ENCODE data around the gene FNDC1. TPM values are rescaled to one million over a fixed set of nuclear protein-coding genes. Genes with fewer than 3 reads are reported as not detected.

FNDC1 gene
- total and polyA plus RNA-seq, 10 of the 15 experiments (the other 5 are each of a cell fraction or from before 2014, with no cell fraction given), result not detected

- TF ChIP-seq ZBTB40 (IDR thresholded peaks at IDR 0.05; ENCODE audit: borderline replicate concordance), result no peak
Observed at GRCh38 chr6:159278626-159279025, 109.4 kb downstream of the FNDC1 start (continued).

- no peaks in the 10 kb centered on the region; a peak in 2 of 4 replicates for H3K27me3 ChIP-seq (replicated peaks in 1 of 2; ENCODE audit: control insufficient read depth in 2 of 2, insufficient read depth in 2 of 2, low read length in 1 of 2)
- in situ Hi-C loops (cut with MboI), result no loop called here
- H3K4me3 ChIP-seq, result no peak overlapping the region
- no peaks in the 10 kb centered on the region for H3K36me3 ChIP-seq (ENCODE audit: control insufficient read depth in 2 of 2, insufficient read depth in 2 of 2, low read length in 1 of 2)
- H3K4me2 ChIP-seq (ENCODE audit: control insufficient read depth, insufficient read depth), result no peak overlapping the region
- no peak for DNase-seq (ENCODE audit: low read depth, low spot score)
- intact Hi-C loops (cut with micrococcal nuclease; ENCODE audit: unreplicated experiment), result no loop called here
- no peak overlapping the region for H3K27ac ChIP-seq (ENCODE audit: control insufficient read depth, insufficient read depth)
- WGBS (ENCODE audit: insufficient coverage, insufficient replicate concordance, low lambda C conversion rate, missing lambda C conversion rate), result 51% methylated on average over 10 of the region's 10 CpGs
- H3K79me2 ChIP-seq (ENCODE audit: control insufficient read depth, insufficient read depth, low read length), result no peaks in the 10 kb centered on the region
- SMC1A ChIA-PET (ENCODE audit: uncharacterized antibody, unreplicated experiment), result no interaction called here
- POLR2A ChIA-PET, result no interaction called here
- H4K20me1 ChIP-seq (ENCODE audit: control insufficient read depth, insufficient read depth), result no peaks in the 10 kb centered on the region
- no peaks in the 10 kb centered on the region for H3K9me3 ChIP-seq (replicated peaks; ENCODE audit: control insufficient read depth, insufficient read depth, low read length)
- H2AFZ ChIP-seq (ENCODE audit: control insufficient read depth, low read depth, low read length), result no peak overlapping the region
- RAD21 ChIA-PET (ENCODE audit: unreplicated experiment), result no interaction called here
- no peaks in the 10 kb centered on the region for H3K4me1 ChIP-seq (ENCODE audit: control insufficient read depth, insufficient read depth, low read length)
- no peak for ATAC-seq
- no TSS peak for BruUV-seq (replicated peaks)
- CTCF ChIA-PET, result no interaction called here
- FAIRE-seq, result no peak
- no peak overlapping the region for H3K9ac ChIP-seq (ENCODE audit: control insufficient read depth, insufficient read depth, low read length)
- TF ChIP-seq HDAC6 (IDR thresholded peaks at IDR 0.05; ENCODE audit: unreplicated experiment) (no peak), PAX5 (IDR thresholded peaks at IDR 0.05; ENCODE audit: borderline replicate concordance, low read depth, low read length) (no peak), YBX1 (IDR thresholded peaks at IDR 0.05) (no peak), NKRF (conservative IDR thresholded peaks at IDR 0.05) (no peak), MAX (IDR thresholded peaks at IDR 0.05; ENCODE audit: low read depth, low read length) (no peak), ZBED1 (IDR thresholded peaks at IDR 0.05; ENCODE audit: borderline replicate concordance) (no peak), TBL1XR1 (IDR thresholded peaks at IDR 0.05; ENCODE audit: low read depth, low read length) (no peak), CHD1 (IDR thresholded peaks at IDR 0.05; ENCODE audit: low read depth, low read length) (no peak), BCLAF1 (IDR thresholded peaks at IDR 0.05) (no peak), LARP7 (IDR thresholded peaks at IDR 0.05) (no peak), EP300 (IDR thresholded peaks at IDR 0.05; ENCODE audit: borderline replicate concordance in 1 of 2, control insufficient read depth in 1 of 2, low read depth in 2 of 2, low read length in 2 of 2) (no peak), SIN3A (IDR thresholded peaks at IDR 0.05; ENCODE audit: low read depth, low read length) (no peak), FOXK2 (IDR thresholded peaks at IDR 0.05) (no peak), NFYB (IDR thresholded peaks at IDR 0.05; ENCODE audit: insufficient read depth, low read depth, low read length) (no peak)
Observed at GRCh38 chr6:159279790-159280277, 110.6 kb downstream of the FNDC1 start.
